Activated naive CD4-positive, alpha-beta T cell treated with anti-CD3 and anti-CD28 coated beads, Interleukin-2, amount 10 ng/mL, durations not matched to agents 7 days and 5 days (primary cell): ENCODE measurements around the gene ITSN2.

ENCODE experiments used
- CTCF ChIA-PET: fragments of 350-600 bp; sonication (Branson Sonifier 250); formaldehyde crosslinking; loops from one replicate; lab custom pipeline; 2021; ENCODE audit warnings: antibody characterized with exemption; lab: Charles Lee
- DNase-seq: peaks from one replicate; pipeline ENCODE4 v3.0.0-alpha.2; 2020
- H3K27ac Mint-ChIP-seq: one replicate; pipeline ENCODE4 v1.8.0; 2021; ENCODE audit warnings: mild to moderate bottlenecking, moderate library complexity, mixed read lengths
- H3K27me3 Mint-ChIP-seq: one replicate; pipeline ENCODE4 v1.8.0; 2021; ENCODE audit warnings: mild to moderate bottlenecking, mixed read lengths
- H3K36me3 Mint-ChIP-seq: one replicate; pipeline ENCODE4 v1.8.0; 2021; ENCODE audit warnings: mixed read lengths
- H3K4me1 Mint-ChIP-seq: one replicate; pipeline ENCODE4 v1.8.0; 2021; ENCODE audit warnings: mixed read lengths
- H3K4me3 Mint-ChIP-seq: one replicate; pipeline ENCODE4 v1.8.0; 2021; ENCODE audit warnings: mild to moderate bottlenecking, moderate library complexity, mixed read lengths
- H3K9me3 Mint-ChIP-seq: one replicate; pipeline ENCODE4 v1.8.0; 2021; ENCODE audit warnings: mixed read lengths

Gene ITSN2

DNA sequence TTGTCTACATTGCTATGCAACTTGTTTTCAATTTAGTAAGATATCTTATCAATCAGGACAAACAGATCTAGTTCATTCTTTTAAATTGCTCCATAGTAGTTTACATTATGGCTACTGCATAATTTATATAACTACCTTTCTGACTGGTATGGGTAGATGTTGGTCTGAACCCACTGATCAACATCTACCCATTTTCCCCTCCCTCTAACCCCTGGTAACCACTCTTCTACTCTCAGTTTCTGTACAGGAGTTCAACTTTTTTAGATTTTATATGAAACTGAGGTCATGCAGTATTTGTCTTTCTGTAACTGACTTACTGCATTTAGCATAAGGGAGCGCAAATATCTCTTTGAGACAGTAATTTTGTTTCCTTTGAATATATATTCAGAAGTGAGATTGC, 73.2 kb downstream of the ITSN2 start:
- no peak overlapping the region for H3K4me3 Mint-ChIP-seq
- peaks cover 35% of the 10 kb centered on the region for H3K36me3 Mint-ChIP-seq
- H3K9me3 Mint-ChIP-seq: no peaks in the 10 kb centered on the region
- DNase-seq: no peak
- H3K27me3 Mint-ChIP-seq: no peaks in the 10 kb centered on the region
- CTCF ChIA-PET: no interaction called here
- peaks cover 4% of the 10 kb centered on the region for H3K4me1 Mint-ChIP-seq
- peak overlapping the region; percentile 45 for H3K27ac Mint-ChIP-seq

DNA sequence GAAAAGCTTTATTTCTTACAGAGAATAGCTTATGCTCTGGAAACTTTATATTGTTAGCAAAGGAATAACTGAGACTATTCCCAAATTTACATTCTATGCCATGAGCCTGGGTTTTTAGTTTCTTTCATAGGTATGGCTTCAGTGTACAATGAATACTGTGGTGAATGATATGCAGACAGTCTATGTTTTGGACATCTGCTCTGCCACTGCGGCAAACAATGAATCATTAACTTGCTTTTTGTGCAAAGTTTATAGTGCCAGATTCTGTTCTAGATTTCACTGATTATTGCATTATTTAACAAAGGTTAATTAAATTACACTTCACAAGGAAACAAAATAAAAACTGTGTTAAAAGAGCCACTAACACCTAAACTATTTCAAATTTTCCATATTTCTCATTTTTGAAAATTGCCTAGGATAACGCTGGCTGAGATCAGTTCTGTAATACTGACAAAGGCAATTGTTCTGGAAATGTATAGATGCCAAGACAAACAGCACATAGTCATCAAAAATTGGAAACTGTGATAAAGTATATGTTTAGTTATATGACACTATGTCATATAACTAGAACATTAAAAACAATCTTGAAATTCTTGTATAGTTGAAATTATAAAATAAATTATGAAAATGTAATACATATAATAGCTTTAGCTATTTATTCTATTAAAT, 74.7 kb downstream of the ITSN2 start:
- Mint-ChIP-seq H3K27me3 (no peaks in the 10 kb centered on the region), H3K9me3 (no peaks in the 10 kb centered on the region), H3K27ac (no peak overlapping the region), H3K4me3 (no peak overlapping the region), H3K4me1 (peaks cover 4% of the 10 kb centered on the region), H3K36me3 (peaks cover 34% of the 10 kb centered on the region)
- no peak for DNase-seq
- CTCF ChIA-PET: no interaction called here

DNA sequence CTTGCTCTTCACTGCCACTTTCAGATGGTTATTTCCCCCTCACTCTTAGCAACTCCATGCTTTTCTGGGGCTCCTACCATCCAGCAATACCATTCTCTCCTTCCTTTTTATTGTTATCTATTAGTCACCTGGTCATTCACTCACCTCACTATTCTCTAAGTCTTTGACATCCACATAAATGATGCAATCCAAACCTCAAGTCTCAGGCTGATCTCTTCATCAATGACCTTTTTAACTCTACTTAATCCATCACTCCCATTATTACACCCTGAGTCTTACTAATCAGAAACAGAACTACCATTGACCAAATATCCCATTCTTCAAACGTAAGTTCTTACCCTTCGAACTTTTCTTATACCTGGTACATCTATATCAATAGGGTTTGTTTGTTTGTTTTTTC, 79.7 kb downstream of the ITSN2 start:
- H3K36me3 Mint-ChIP-seq: peaks cover 11% of the 10 kb centered on the region
- H3K4me1 Mint-ChIP-seq: no peaks in the 10 kb centered on the region
- CTCF ChIA-PET: no interaction called here
- H3K9me3 Mint-ChIP-seq: no peaks in the 10 kb centered on the region
- no peak for DNase-seq
- H3K27ac Mint-ChIP-seq: no peak overlapping the region
- no peaks in the 10 kb centered on the region for H3K27me3 Mint-ChIP-seq
- no peak overlapping the region for H3K4me3 Mint-ChIP-seq

DNA sequence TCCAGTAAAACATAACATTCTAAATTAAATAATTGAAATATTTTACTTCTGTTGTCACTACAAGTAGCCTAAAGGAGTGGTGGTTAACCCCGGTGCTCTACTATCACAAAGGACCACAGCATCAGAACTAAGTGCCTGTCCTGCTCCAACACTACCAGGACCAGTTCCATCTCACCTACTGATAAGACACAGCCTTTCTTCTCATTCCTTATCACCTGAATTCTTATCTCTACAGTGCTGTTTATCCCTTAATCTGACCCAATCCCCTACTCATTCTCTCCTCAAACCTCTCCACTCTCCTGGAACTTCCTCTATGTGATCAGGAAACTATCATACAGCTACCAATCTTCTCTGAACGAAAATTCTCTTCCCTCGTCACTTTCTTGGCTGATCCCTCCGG, 80.2 kb downstream of the ITSN2 start:
- H3K27ac Mint-ChIP-seq: no peak overlapping the region
- H3K9me3 Mint-ChIP-seq: no peaks in the 10 kb centered on the region

DNA sequence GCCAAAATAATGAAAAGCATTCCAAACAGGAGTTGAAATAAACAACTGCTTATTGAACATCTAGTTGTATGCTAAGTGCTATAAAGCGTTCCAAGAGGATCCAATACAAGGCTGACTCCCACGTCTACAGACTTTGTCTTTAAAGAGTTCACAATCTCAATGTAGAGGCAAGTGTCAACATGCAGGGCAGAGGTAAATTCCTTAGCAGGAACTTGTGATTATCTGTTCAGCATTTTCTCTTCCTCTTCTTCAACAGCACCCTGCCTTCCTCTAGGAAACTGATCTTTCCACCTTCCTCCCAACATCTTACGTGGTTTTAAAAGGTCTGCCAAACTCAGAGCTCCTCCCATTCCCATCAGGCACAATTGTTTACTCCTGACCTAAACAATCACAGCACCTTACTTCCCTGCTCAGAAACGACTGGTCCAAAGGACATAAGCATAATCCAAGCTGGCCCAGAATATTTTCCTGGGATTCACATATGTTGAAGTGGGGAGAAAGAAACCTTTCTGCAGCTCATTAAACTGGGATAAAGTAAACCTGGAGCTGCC, 83.9 kb downstream of the ITSN2 start:
- DNase-seq: no peak
- CTCF ChIA-PET: interaction anchor here (1.5 kb wide), 1 partner anchor 14 kb away, joined by 4 read pairs; no protein-coding TSS in a partner anchor
- H3K36me3 Mint-ChIP-seq: peaks cover 26% of the 10 kb centered on the region
- no peaks in the 10 kb centered on the region for H3K4me1 Mint-ChIP-seq
- no peak overlapping the region for H3K27ac Mint-ChIP-seq
- no peak overlapping the region for H3K4me3 Mint-ChIP-seq
- H3K27me3 Mint-ChIP-seq: no peaks in the 10 kb centered on the region
- H3K9me3 Mint-ChIP-seq: no peaks in the 10 kb centered on the region

More for the DNA sequence above, 80.2 kb downstream of the ITSN2 start:
- Mint-ChIP-seq H3K36me3 (peaks cover 7% of the 10 kb centered on the region), H3K27me3 (no peaks in the 10 kb centered on the region), H3K4me3 (no peak overlapping the region), H3K4me1 (no peaks in the 10 kb centered on the region)
- DNase-seq: no peak
- CTCF ChIA-PET: no interaction called here

DNA sequence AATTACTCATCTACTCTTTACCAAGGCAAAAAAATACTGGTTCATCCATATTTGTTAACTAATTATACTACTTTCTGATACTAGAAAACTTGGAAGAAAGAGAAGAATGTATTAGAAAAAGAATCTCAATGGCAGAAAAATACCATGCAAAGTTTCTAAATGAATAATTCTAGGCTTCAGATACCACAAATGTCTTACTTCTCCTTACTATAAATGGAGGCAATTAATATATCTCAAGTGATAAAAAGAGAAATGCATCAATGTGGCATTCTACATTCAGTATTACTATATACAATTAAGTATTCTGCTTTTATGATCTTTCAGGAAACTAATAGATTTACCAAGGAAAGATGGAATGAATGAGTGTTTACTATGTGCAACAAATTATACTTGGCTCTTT, 85.5 kb downstream of the ITSN2 start:
- Mint-ChIP-seq H3K4me3 (no peak overlapping the region), H3K36me3 (peaks cover 36% of the 10 kb centered on the region), H3K4me1 (no peaks in the 10 kb centered on the region), H3K27ac (no peak overlapping the region), H3K27me3 (no peaks in the 10 kb centered on the region), H3K9me3 (no peaks in the 10 kb centered on the region)
- CTCF ChIA-PET: no interaction called here
- no peak for DNase-seq

DNA sequence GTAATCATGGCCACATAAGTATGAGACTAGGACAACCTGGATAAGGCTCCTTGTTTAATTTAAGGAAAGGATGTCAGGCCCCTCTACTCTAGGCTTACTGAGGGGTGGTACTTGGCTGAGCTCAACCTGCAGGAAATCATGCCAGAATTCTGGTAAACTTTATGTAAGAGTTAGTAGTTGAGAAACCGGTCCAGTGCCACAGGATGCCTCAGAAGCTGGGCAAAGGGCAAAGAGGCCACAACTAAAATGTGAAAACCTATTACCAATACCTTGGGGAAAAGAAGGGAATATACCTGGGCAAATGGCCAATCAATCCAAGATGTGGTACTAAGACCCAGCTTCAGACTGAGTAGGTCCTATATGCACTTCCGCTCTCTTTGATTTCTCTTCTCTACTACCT, 86.7 kb downstream of the ITSN2 start:
- no peaks in the 10 kb centered on the region for H3K27me3 Mint-ChIP-seq
- H3K4me1 Mint-ChIP-seq: no peaks in the 10 kb centered on the region
- no peak overlapping the region for H3K4me3 Mint-ChIP-seq
- DNase-seq: no peak
- no peak overlapping the region for H3K27ac Mint-ChIP-seq
- CTCF ChIA-PET: interaction anchor here (0.6 kb wide), 1 partner anchor 15 kb away, joined by 3 read pairs; no protein-coding TSS in a partner anchor
- peaks cover 46% of the 10 kb centered on the region for H3K36me3 Mint-ChIP-seq
- H3K9me3 Mint-ChIP-seq: no peaks in the 10 kb centered on the region

DNA sequence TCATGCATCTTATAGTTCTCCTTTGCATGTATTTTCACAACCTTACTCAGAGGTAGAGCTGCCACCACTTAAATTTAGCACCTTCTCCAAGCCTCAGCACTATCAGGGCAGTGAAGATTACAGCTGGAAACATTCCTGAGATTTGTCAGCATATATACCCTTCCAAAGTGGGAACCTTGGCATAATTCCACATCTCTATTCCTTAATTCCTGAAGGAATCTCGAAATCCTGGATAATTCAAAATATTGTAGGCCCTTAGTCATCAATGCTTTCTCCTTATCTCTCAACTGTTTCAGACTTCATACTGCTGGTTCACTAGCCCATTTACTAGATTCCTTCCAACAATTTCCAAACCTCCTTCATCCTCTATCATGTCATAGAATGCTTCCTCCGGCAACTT, 87.4 kb downstream of the ITSN2 start:
- peaks cover 44% of the 10 kb centered on the region for H3K36me3 Mint-ChIP-seq
- H3K4me3 Mint-ChIP-seq: no peak overlapping the region
- no peaks in the 10 kb centered on the region for H3K9me3 Mint-ChIP-seq
- H3K4me1 Mint-ChIP-seq: no peaks in the 10 kb centered on the region
- CTCF ChIA-PET: no interaction called here
- no peak overlapping the region for H3K27ac Mint-ChIP-seq
- H3K27me3 Mint-ChIP-seq: no peaks in the 10 kb centered on the region
- DNase-seq: no peak

DNA sequence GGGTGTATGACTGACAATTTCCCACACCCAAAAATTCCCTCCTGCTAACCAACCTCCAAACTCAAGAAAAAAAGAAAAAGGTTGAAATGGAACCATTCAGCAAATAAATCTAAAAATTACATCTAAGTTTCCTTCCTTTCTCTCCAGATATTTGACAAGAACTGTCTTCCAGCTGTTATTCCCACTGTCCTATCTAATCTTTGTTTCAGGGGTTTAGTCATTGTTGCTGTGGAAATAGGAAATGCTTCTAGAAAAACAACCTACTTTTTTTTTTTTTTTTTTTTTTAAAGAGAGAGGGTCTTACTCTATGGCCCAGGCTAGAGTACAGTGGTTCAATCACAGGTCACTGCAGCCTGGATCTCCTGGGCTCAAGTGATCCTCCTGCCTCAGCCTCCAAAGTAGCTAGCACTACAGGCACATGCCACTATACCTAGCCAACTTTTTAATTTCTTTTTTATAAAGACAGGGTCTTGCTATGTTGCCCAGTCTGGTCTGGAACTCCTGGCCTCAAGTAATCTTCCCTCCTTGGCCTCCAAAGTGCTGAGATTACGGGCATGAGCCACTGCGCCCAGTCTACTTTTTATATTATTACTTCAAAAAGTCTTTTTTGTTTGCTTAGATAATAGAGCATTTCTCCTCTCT, 88.1 kb downstream of the ITSN2 start:
- Mint-ChIP-seq H3K27ac (no peak overlapping the region), H3K27me3 (no peaks in the 10 kb centered on the region), H3K36me3 (peaks cover 43% of the 10 kb centered on the region), H3K4me3 (no peak overlapping the region), H3K4me1 (no peaks in the 10 kb centered on the region), H3K9me3 (no peaks in the 10 kb centered on the region)
- no peak for DNase-seq
- CTCF ChIA-PET: no interaction called here

DNA sequence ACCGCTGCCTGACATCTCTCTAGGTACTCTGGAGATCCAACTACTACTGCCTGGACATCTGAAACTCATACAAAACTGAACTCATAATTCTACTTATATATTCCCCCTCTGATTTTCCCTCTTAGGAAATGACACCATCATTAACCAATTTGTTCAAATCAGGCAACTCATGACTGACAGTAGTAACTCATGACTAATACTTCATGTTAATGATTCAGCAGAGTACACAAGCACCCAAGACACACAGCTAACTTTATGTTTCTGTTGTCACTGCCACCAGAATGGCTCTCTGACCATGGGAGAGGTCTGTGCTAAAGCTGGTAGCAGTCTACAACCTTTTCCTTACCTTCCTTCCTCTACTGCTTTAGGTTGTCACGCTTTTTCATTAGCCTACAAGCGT, 91.1 kb downstream of the ITSN2 start:
- H3K36me3 Mint-ChIP-seq: peaks cover 47% of the 10 kb centered on the region
- H3K27me3 Mint-ChIP-seq: no peaks in the 10 kb centered on the region
- no peak overlapping the region for H3K27ac Mint-ChIP-seq
- no peaks in the 10 kb centered on the region for H3K9me3 Mint-ChIP-seq
- no peak for DNase-seq
- CTCF ChIA-PET: no interaction called here
- H3K4me1 Mint-ChIP-seq: no peaks in the 10 kb centered on the region
- H3K4me3 Mint-ChIP-seq: no peak overlapping the region

DNA sequence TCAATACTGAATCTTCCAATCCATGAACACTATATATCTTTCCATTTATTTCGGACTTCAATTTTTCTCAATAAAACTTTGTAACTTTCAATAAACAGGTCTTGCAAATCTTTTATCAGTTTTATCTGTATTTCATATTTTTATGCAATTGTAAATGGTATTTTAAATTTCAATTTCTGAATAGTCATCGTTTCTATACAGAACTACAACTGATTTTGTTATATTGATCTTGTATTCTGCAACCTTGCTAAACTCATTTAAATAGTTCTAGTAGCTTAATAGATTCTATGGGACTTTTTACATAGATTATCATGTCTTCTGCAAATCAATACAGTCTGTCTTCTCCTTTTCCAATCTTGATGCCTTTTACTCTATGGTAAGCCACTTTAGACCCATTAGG, 95.1 kb downstream of the ITSN2 start:
- H3K4me1 Mint-ChIP-seq: peaks cover 14% of the 10 kb centered on the region
- H3K9me3 Mint-ChIP-seq: no peaks in the 10 kb centered on the region
- H3K27me3 Mint-ChIP-seq: no peaks in the 10 kb centered on the region
- H3K27ac Mint-ChIP-seq: no peak overlapping the region
- no peak for DNase-seq
- CTCF ChIA-PET: no interaction called here
- peaks cover 38% of the 10 kb centered on the region for H3K36me3 Mint-ChIP-seq
- H3K4me3 Mint-ChIP-seq: no peak overlapping the region

DNA sequence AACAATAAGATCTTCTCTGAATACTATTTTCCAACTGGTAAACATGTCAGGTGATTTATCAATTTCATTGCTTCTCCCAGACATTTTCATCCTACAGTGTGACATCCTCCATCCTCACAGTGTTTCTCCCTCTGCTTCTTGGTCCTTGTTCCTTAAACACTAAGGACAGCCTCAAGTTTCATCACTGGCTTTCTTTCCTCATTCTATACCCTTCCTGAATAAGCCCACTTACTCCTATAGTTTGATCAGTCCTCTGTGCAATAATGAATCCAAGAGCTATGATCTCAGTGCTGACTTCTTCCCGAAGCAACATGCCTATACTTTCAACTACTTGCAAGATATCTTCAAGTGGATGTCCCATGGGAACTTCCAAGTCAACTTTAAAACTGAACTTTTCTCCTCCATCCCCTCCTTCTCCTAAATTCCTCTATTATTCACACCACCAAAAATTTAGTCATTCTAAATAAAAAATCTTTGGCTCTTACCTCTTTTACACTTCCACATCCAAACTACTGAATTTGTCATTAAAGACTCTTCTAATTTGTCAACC, 97.8 kb downstream of the ITSN2 start:
- CTCF ChIA-PET: interaction anchor here (0.7 to 1.0 kb wide), 2 partner anchors 14 to 120 kb away, joined by 3 to 4 read pairs; no protein-coding TSS in a partner anchor
- Mint-ChIP-seq H3K4me1 (peaks cover 14% of the 10 kb centered on the region), H3K4me3 (no peak overlapping the region), H3K27ac (peak overlapping the region; percentile 9), H3K27me3 (no peaks in the 10 kb centered on the region), H3K9me3 (no peaks in the 10 kb centered on the region), H3K36me3 (peaks cover 30% of the 10 kb centered on the region)
- DNase-seq: no peak

DNA sequence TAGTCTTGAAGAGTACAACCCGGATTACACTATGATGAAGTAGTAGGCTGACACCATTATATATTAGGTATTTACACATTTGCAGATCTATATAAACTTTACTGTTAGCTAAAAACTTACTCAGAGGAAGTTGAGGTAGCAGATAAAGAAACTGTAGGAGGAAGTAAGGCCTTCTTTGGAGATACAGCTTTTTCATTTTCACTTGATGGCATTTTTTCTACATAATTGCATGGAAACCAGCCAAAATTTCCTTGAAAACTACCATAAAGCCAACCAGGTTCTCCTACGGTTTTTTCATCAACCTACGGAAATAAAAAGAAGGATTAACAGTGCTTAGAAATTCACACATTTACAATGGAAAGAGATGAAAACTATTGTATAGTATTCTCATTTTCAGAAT, 98.9 kb downstream of the ITSN2 start:
- Mint-ChIP-seq H3K36me3 (peaks cover 34% of the 10 kb centered on the region), H3K4me1 (peaks cover 14% of the 10 kb centered on the region), H3K4me3 (no peak overlapping the region), H3K27ac (no peak overlapping the region), H3K27me3 (no peaks in the 10 kb centered on the region), H3K9me3 (no peaks in the 10 kb centered on the region)
- no peak for DNase-seq
- CTCF ChIA-PET: no interaction called here

DNA sequence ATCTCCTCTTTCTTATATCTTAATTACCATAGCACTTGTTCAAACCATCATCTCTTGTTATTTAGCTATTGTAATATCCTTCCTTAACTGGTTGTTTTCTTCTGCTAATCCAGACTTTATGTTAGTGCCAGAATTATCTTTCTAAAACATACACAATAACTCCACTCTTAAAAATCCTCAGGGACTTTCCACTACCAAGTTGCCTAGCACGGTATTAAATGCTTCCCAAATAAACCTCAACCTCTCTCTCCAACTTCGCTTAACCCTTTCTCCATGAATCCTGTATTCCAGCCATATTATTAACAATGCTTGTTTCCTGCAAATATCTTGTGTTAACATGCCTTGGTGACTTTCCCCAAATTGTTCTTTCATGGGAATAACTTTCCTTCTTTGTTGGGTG, 101.0 kb downstream of the ITSN2 start:
- H3K27ac Mint-ChIP-seq: no peak overlapping the region
- no peak overlapping the region for H3K4me3 Mint-ChIP-seq
- DNase-seq: no peak
- H3K4me1 Mint-ChIP-seq: peaks cover 14% of the 10 kb centered on the region
- H3K36me3 Mint-ChIP-seq: peaks cover 28% of the 10 kb centered on the region
- no peaks in the 10 kb centered on the region for H3K9me3 Mint-ChIP-seq
- H3K27me3 Mint-ChIP-seq: no peaks in the 10 kb centered on the region
- CTCF ChIA-PET: interaction anchor here (0.6 kb wide), 1 partner anchor 14 kb away, joined by 3 read pairs; no protein-coding TSS in a partner anchor
